Gastrocnemius medialis (tissue), 4 donors: ENCODE results near the gene CRAMP1.

Source experiments
- CTCF ChIP-seq, 5 experiments: fragments of 450-650 bp in 3 of 5; fragments of 200-600 bp in 2 of 5; sonication (generic) in 2 of 5; IDR thresholded peaks in 4 of 5; conservative IDR thresholded peaks in 1 of 5; 1 replicate in 4 of 5; 2 replicates in 1 of 5; pipeline ENCODE4 v1.5.1; 2016 to 2019; ENCODE audit warnings: antibody characterized with exemption in 5 of 5, mild to moderate bottlenecking in 3 of 5, moderate library complexity in 3 of 5
- POLR2A ChIP-seq, 2 donors: fragments of 450-650 bp; IDR thresholded peaks; one replicate each; pipeline ENCODE4 v1.6.1; 2017; ENCODE audit warnings: antibody characterized with exemption in 2 of 2, mild to moderate bottlenecking in 2 of 2, moderate library complexity in 2 of 2

GRCh38 chr16:1712791-1713261 is 100.7 kb downstream of the CRAMP1 start:
- TF ChIP-seq CTCF (IDR thresholded peaks at IDR 0.05 in 4 of 5, conservative IDR thresholded peaks at IDR 0.05 in 1 of 5) (no peak), POLR2A (IDR thresholded peaks at IDR 0.05) (no peak)
